IMR-90 (cell line): ENCODE measurements around the gene CARS2. TPM values are rescaled to one million over a fixed set of nuclear protein-coding genes. Genes with fewer than 3 reads are reported as not detected.

Source experiments
- ATAC-seq: fragments of 200-7000 bp; cut with Tn5 transposase; 2 replicates; pipeline ENCODE4 v1.9.1; 2020; ENCODE audit warnings: low read depth, mild to moderate bottlenecking, moderate library complexity
- BruUV-seq: library from RNA; stranded (reverse); fragments of 400-500 nt; replicated peaks from 2 replicates; lab custom pipeline; 2021; lab: Mats Ljungman, UMichigan
- CTCF ChIA-PET: fragments of 300-600 bp; formaldehyde crosslinking; extraction: SDS; loops from one replicate; lab custom pipeline; 2021; ENCODE audit warnings: antibody characterized with exemption; lab: Yijun Ruan, JAX
- POLR2A ChIA-PET: fragments of 300-600 bp; sonication (Branson Sonifier 250); formaldehyde crosslinking; loops from one replicate; lab custom pipeline; 2022; ENCODE audit warnings: antibody characterized with exemption; ENCODE audit not compliant: unreplicated experiment; lab: Charles Lee
- DNase-seq: peaks from one replicate; pipeline ENCODE4 v3.0.0; 2013
- H2AFZ ChIP-seq: replicated peaks from 2 replicates; pipeline ENCODE3; 2013; ENCODE audit warnings: low read length, mild to moderate bottlenecking; ENCODE audit not compliant: poor library complexity
- H2AK5ac ChIP-seq: 2 replicates; pipeline ENCODE4 v1.6.1; 2013; ENCODE audit warnings: low read depth, low read length, inconsistent platforms
- H2AK9ac ChIP-seq: replicated peaks from 2 replicates; pipeline ENCODE3; 2013; ENCODE audit warnings: mild to moderate bottlenecking, low read depth, low read length, moderate library complexity; ENCODE audit not compliant: poor library complexity
- H2BK120ac ChIP-seq: 2 replicates; pipeline ENCODE4 v1.6.1; 2013; ENCODE audit warnings: low read depth, low read length, inconsistent platforms
- H2BK15ac ChIP-seq: 3 replicates; pipeline ENCODE4 v1.6.1; 2013; ENCODE audit warnings: low read depth, low read length, inconsistent platforms
- H2BK20ac ChIP-seq: 2 replicates; pipeline ENCODE4 v1.6.1; 2013; ENCODE audit warnings: low read depth, mild to moderate bottlenecking, inconsistent platforms, low read length, moderate library complexity
- H2BK5ac ChIP-seq: 2 replicates; pipeline ENCODE4 v1.6.1; 2013; ENCODE audit warnings: mild to moderate bottlenecking, low read depth, low read length, inconsistent platforms; ENCODE audit not compliant: poor library complexity, severe bottlenecking
- H3K14ac ChIP-seq: replicated peaks from 2 replicates; pipeline ENCODE4 v1.6.1; 2013; ENCODE audit warnings: low read depth, low read length, inconsistent platforms
- H3K18ac ChIP-seq: 2 replicates; pipeline ENCODE4 v1.6.1; 2013; ENCODE audit warnings: low read depth, low read length, control low read depth
- H3K23ac ChIP-seq: 2 replicates; pipeline ENCODE4 v1.6.1; 2013; ENCODE audit warnings: low read depth, low read length, inconsistent platforms
- H3K27ac ChIP-seq: 2 replicates; pipeline ENCODE4 v1.5.1; 2013; ENCODE audit warnings: mild to moderate bottlenecking, control low read depth, low read length; ENCODE audit not compliant: insufficient read depth
- H3K27me3 ChIP-seq: 2 replicates; pipeline ENCODE4 v1.6.1; 2013; ENCODE audit warnings: low read length; ENCODE audit not compliant: control insufficient read depth, insufficient read depth
- H3K36me3 ChIP-seq: 2 replicates; pipeline ENCODE4 v1.6.1; 2013; ENCODE audit warnings: low read length, mixed read lengths; ENCODE audit not compliant: control insufficient read depth, insufficient read depth
- H3K4ac ChIP-seq: 2 replicates; pipeline ENCODE4 v1.6.1; 2013; ENCODE audit warnings: low read depth, low read length, inconsistent platforms
- H3K4me1 ChIP-seq: 2 replicates; pipeline ENCODE4 v1.6.1; 2013; ENCODE audit warnings: low read length, mixed read lengths; ENCODE audit not compliant: control insufficient read depth, insufficient read depth
- H3K4me2 ChIP-seq: 2 replicates; pipeline ENCODE4 v1.6.1; 2013; ENCODE audit warnings: low read depth, mild to moderate bottlenecking, control low read depth, low read length, moderate library complexity
- H3K4me3 ChIP-seq: 2 replicates; pipeline ENCODE4 v1.5.1; 2013; ENCODE audit warnings: low read depth, mild to moderate bottlenecking, control low read depth, low read length, moderate library complexity; ENCODE audit not compliant: insufficient read depth
- H3K56ac ChIP-seq: 2 replicates; pipeline ENCODE4 v1.6.1; 2013; ENCODE audit warnings: low read length, inconsistent platforms; ENCODE audit not compliant: insufficient read depth; ENCODE audit errors: extremely low read depth
- H3K79me1 ChIP-seq, 2 experiments: 2 replicates each; pipeline ENCODE4 v1.6.1; 2013; ENCODE audit warnings: low read length in 2 of 2, inconsistent platforms in 1 of 2, low read depth in 1 of 2
- H3K9ac ChIP-seq: 2 replicates; pipeline ENCODE4 v1.6.1; 2013; ENCODE audit warnings: low read depth, low read length, control low read depth
- H3K9me1 ChIP-seq: 2 replicates; pipeline ENCODE4 v1.6.1; 2013; ENCODE audit warnings: low read length, inconsistent platforms; ENCODE audit not compliant: insufficient read depth
- H3K9me3 ChIP-seq: 2 replicates; pipeline ENCODE4 v1.6.1; 2013; ENCODE audit warnings: low read length; ENCODE audit not compliant: control insufficient read depth, insufficient read depth
- H4K20me1 ChIP-seq: 2 replicates; pipeline ENCODE4 v1.6.1; 2013; ENCODE audit warnings: low read length, inconsistent platforms; ENCODE audit not compliant: insufficient read depth
- H4K5ac ChIP-seq: 2 replicates; pipeline ENCODE4 v1.6.1; 2013; ENCODE audit warnings: mild to moderate bottlenecking, low read depth, low read length, control low read depth
- H4K8ac ChIP-seq, 2 experiments: 2 replicates each; pipeline ENCODE4 v1.6.1; 2013; ENCODE audit warnings: low read depth in 2 of 2, low read length in 2 of 2, control low read depth in 1 of 2, inconsistent platforms in 1 of 2
- H4K91ac ChIP-seq: 2 replicates; pipeline ENCODE4 v1.6.1; 2013; ENCODE audit warnings: low read depth, low read length, inconsistent platforms; ENCODE audit not compliant: insufficient read depth
- BHLHE40 ChIP-seq: fragments of 150-350 bp; IDR thresholded peaks from 2 replicates; pipeline ENCODE4 v1.6.1; 2016; ENCODE audit warnings: mild to moderate bottlenecking, low read depth, low read length
- CHD1 ChIP-seq: IDR thresholded peaks from 2 replicates; pipeline ENCODE4 v1.6.1; 2012; ENCODE audit warnings: low read depth, low read length, improper control_type of control experiment
- MAFK ChIP-seq: IDR thresholded peaks from 2 replicates; pipeline ENCODE4 v1.6.1; 2012; ENCODE audit warnings: low read depth, low read length, improper control_type of control experiment
- MAZ ChIP-seq: IDR thresholded peaks from 2 replicates; pipeline ENCODE4 v1.6.1; 2012; ENCODE audit warnings: low read depth, mild to moderate bottlenecking, low read length, improper control_type of control experiment, moderate library complexity, borderline replicate concordance
- NFE2L2 ChIP-seq: fragments of 150-350 bp; IDR thresholded peaks from 2 replicates; pipeline ENCODE4 v1.6.1; 2016; ENCODE audit warnings: low read depth, mild to moderate bottlenecking, low read length
- POLR2A ChIP-seq: IDR thresholded peaks from 2 replicates; pipeline ENCODE4 v1.6.1; 2012; ENCODE audit warnings: mild to moderate bottlenecking, low read depth, low read length
- RAD21 ChIP-seq: IDR thresholded peaks from 2 replicates; pipeline ENCODE4 v1.6.1; 2012; ENCODE audit warnings: low read length, improper control_type of control experiment
- RCOR1 ChIP-seq: IDR thresholded peaks from 2 replicates; pipeline ENCODE4 v1.6.1; 2012; ENCODE audit warnings: mild to moderate bottlenecking, low read length, improper control_type of control experiment; ENCODE audit not compliant: insufficient replicate concordance
- RFX5 ChIP-seq: IDR thresholded peaks from 2 replicates; pipeline ENCODE4 v1.8.0; 2012; ENCODE audit warnings: low read depth, mild to moderate bottlenecking, low read length, moderate library complexity
- WGBS, 2 experiments: methylation state at CpG; one replicate each; pipeline versions ENCODE4 v1.1.5 to v1.1.7; 2013; ENCODE audit warnings: missing lambda C conversion rate in 2 of 2; ENCODE audit not compliant: insufficient read length in 1 of 2; ENCODE audit errors: extremely low coverage in 2 of 2; 5-methylcytosine and 5-hydroxymethylcytosine counted together
- dilution Hi-C: fragments of 300-500 bp; cut with HindIII; formaldehyde crosslinking; loops from one replicate; pipeline ENCODE4 v1.14.3; 2018; ENCODE audit warnings: low sequenced_read_pairs; ENCODE audit not compliant: unreplicated experiment
- in situ Hi-C: fragments of 300-500 bp; cut with MboI; formaldehyde crosslinking; loops from 3 replicates; pipeline ENCODE4 v1.14.3; 2019; ENCODE audit warnings: low sequenced_read_pairs, inconsistent platforms, mixed read lengths
- intact Hi-C: fragments of 100-400 bp; cut with micrococcal nuclease; formaldehyde crosslinking; loops from 2 replicates; pipeline ENCODE4 v1.10.0; 2022
- polyA plus RNA-seq, 3 experiments: library from polyadenylated mRNA; depleted of rRNA; stranded (reverse); fragments of >200 nt; gene quantifications; 2 replicates each; pipeline ENCODE4 v1.2.3, GENCODE V29; 2012; ENCODE audit warnings: low replicate concordance in 1 of 3
- total RNA-seq: library from RNA; depleted of rRNA; stranded (reverse); fragments of >200 nt; gene quantifications from 2 replicates; pipeline ENCODE4 v1.2.3, GENCODE V29; 2012
- TF ChIP-seq, protein P1 (sequence below): fragments of 150-350 bp; IDR thresholded peaks from 2 replicates; pipeline ENCODE4 v1.6.1; 2017; ENCODE audit warnings: mild to moderate bottlenecking, antibody characterized with exemption, low read length, low read depth

The CARS2 gene
- total and polyA plus RNA-seq, 2 of the 4 experiments (the other 2 are of a cell fraction) = 76.2 to 76.4 TPM

DNA sequence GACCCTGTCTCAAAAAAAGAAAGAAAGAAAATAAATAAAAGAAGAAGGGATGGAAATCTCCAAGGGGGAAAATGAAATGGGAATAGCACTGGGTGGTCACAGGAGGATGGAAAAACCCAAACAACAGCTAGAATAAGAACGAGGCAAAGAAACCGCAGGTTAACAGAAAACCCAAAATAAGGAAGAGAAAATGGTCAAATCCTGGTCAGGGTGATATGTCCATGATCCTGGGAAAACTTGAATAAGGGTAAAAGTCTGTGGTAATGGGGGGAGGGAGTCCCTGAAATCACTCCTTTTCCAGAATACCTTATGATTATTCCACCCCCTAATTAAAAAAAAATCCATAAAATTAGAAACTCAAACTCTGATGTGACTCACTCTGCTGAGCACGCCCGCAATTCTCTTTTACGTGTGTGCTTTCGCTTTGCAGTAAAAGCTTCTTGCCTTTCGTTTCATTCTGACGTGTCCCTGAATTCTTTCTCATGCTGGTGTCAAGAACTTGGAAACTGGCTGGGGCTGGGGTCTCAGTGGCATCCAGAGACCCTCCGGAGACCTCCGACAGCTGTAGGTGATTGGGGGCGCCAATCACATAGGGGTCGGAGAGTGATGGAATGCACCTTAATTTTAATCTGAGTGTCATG lies 94.8 kb downstream of the CARS2 start:
- BruUV-seq = no TSS peak
- H3K79me1 ChIP-seq = peaks cover 0 to 11% of the 10 kb centered on the region in 2 experiments; a peak in 2 of 4 replicates
- H2BK15ac ChIP-seq = no peak overlapping the region
- H4K5ac ChIP-seq = no peak overlapping the region
- H3K27ac ChIP-seq = no peak overlapping the region
- H3K9ac ChIP-seq = no peak overlapping the region
- H2AFZ ChIP-seq = peak overlapping the region; percentile 51
- 0 out of 2 replicates have a peak, but pooled peaks cover 3% of the 10 kb centered on the region for H3K9me1 ChIP-seq
- no peak overlapping the region for H2AK9ac ChIP-seq
- no peak overlapping the region for H3K4ac ChIP-seq
- H3K36me3 ChIP-seq = no peaks in the 10 kb centered on the region
- 82% methylated on average over 6 of the region's 12 CpGs; no CpG with 5 or more reads in 1 of the 2 experiments for WGBS, 2 experiments
- no peak overlapping the region for H2BK5ac ChIP-seq
- ATAC-seq (no peak), DNase-seq (peak; percentile 21)
- H3K4me3 ChIP-seq = no peak overlapping the region
- no peaks in the 10 kb centered on the region for H3K9me3 ChIP-seq
- TF ChIP-seq, protein P1, sequence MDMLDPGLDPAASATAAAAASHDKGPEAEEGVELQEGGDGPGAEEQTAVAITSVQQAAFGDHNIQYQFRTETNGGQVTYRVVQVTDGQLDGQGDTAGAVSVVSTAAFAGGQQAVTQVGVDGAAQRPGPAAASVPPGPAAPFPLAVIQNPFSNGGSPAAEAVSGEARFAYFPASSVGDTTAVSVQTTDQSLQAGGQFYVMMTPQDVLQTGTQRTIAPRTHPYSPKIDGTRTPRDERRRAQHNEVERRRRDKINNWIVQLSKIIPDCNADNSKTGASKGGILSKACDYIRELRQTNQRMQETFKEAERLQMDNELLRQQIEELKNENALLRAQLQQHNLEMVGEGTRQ = no peak
- TF ChIP-seq MAZ (no peak), MAFK (no peak), CHD1 (no peak), POLR2A (no peak), RFX5 (no peak), RCOR1 (no peak), NFE2L2 (no peak), RAD21 (no peak), BHLHE40 (no peak)
- H3K14ac ChIP-seq = no peak overlapping the region
- CTCF ChIA-PET = no interaction called here
- H3K4me2 ChIP-seq = no peak overlapping the region; the same call in 1 of the 2 replicates
- no peak overlapping the region for H2AK5ac ChIP-seq
- dilution Hi-C loops = no loop called here
- H3K4me1 ChIP-seq = peaks cover 4% of the 10 kb centered on the region
- H4K91ac ChIP-seq = no peak overlapping the region
- no peak overlapping the region for H3K23ac ChIP-seq
- in situ Hi-C loops = no loop called here
- H4K20me1 ChIP-seq = no peaks in the 10 kb centered on the region; the same call in 1 of the 2 replicates
- POLR2A ChIA-PET = no interaction called here
- H3K27me3 ChIP-seq = peaks cover 4% of the 10 kb centered on the region
- H4K8ac ChIP-seq = no peak overlapping the region
- no peak overlapping the region for H3K18ac ChIP-seq
- H3K56ac ChIP-seq = no peak overlapping the region
- intact Hi-C loops = no loop called here
- no peak overlapping the region for H2BK120ac ChIP-seq
- no peak overlapping the region for H2BK20ac ChIP-seq
